AG04449 (cell line): Measurements from ENCODE around the gene ZNF124.

Experiments
- CTCF ChIA-PET: fragments of 350-600 bp; formaldehyde crosslinking; extraction: SDS; loops from one replicate; lab custom pipeline; 2021; ENCODE audit warnings: antibody characterized with exemption; lab: Yijun Ruan, JAX
- POLR2A ChIA-PET: fragments of 400-600, 350-600 bp; formaldehyde crosslinking; extraction: SDS; loops from one replicate; lab custom pipeline; 2020; ENCODE audit warnings: antibody characterized with exemption, inconsistent platforms; lab: Yijun Ruan, JAX
- DNase-seq: peaks from one replicate; pipeline ENCODE4 v3.0.0-alpha.2; 2010; ENCODE audit warnings: low read depth, low spot score
- H3K4me3 ChIP-seq: 2 replicates; pipeline ENCODE4 v1.5.1; 2011; ENCODE audit warnings: low read depth, mild to moderate bottlenecking, control low read depth, low read length
- CTCF ChIP-seq: IDR thresholded peaks from one replicate; pipeline ENCODE4 v1.5.1; 2011; ENCODE audit warnings: mild to moderate bottlenecking, moderate library complexity, low read length, control low read depth, inconsistent platforms; ENCODE audit not compliant: insufficient read depth; ENCODE audit errors: missing control alignments

The ZNF124 gene

GRCh38 chr1:247114351-247115140 is 57.3 kb downstream of the ZNF124 start:
- no peak for DNase-seq
- ChIA-PET CTCF (no interaction called here), POLR2A (no interaction called here)
- no peak for TF ChIP-seq CTCF
- no peak overlapping the region for H3K4me3 ChIP-seq

- no peak for TF ChIP-seq CTCF
- ChIA-PET POLR2A (no interaction called here), CTCF (no interaction called here)
- DNase-seq: no peak
- no peak overlapping the region for H3K4me3 ChIP-seq
Measured at GRCh38 chr1:247113733-247114271, 58.0 kb downstream of the ZNF124 start.

- no peak for TF ChIP-seq CTCF
- POLR2A ChIA-PET: no interaction called here
- CTCF ChIA-PET: no interaction called here
- DNase-seq: no peak
- no peak overlapping the region for H3K4me3 ChIP-seq
Measured at GRCh38 chr1:247113094-247113497, 58.7 kb downstream of the ZNF124 start.

- no peak for TF ChIP-seq CTCF
- no peak overlapping the region; the same call in 1 of the 2 replicates for H3K4me3 ChIP-seq
- ChIA-PET CTCF (no interaction called here), POLR2A (no interaction called here)
- no peak for DNase-seq
Measured at GRCh38 chr1:247112479-247112781, 59.4 kb downstream of the ZNF124 start.

GRCh38 chr1:247111700-247112478 is 59.9 kb downstream of the ZNF124 start:
- ChIA-PET POLR2A (no interaction called here), CTCF (interaction anchor here (1.1 kb wide), 1 partner anchor 261 kb away, joined by 3 read pairs; no protein-coding TSS in a partner anchor)
- H3K4me3 ChIP-seq: peak overlapping the region; percentile 60
- DNase-seq: no peak
- no peak for TF ChIP-seq CTCF

GRCh38 chr1:247111259-247111699 is 60.5 kb downstream of the ZNF124 start:
- ChIA-PET CTCF (interaction anchor here (1.1 kb wide), 1 partner anchor 261 kb away, joined by 3 read pairs; no protein-coding TSS in a partner anchor), POLR2A (interaction anchor here (0.7 kb wide), 1 partner anchor 100 kb away, joined by 3 read pairs; no protein-coding TSS in a partner anchor)
- peak overlapping the region; percentile 60 for H3K4me3 ChIP-seq
- no peak for DNase-seq
- no peak for TF ChIP-seq CTCF
